Loucy (cell line): ENCODE measurements around the gene AKT1.

ENCODE experiments used
- CTCF ChIP-seq: fragments of 200-600 bp; sonication (generic); conservative IDR thresholded peaks from 2 replicates; pipeline ENCODE4 v1.5.1; 2014; ENCODE audit warnings: mild to moderate bottlenecking, antibody characterized with exemption, low read length
- EZH2phosphoT487 ChIP-seq: fragments of 200-600 bp; IDR thresholded peaks from 2 replicates; pipeline ENCODE4 v1.6.1; 2018; ENCODE audit warnings: antibody characterized with exemption, mild to moderate bottlenecking, moderate library complexity, borderline replicate concordance

- TF ChIP-seq CTCF: no peak
- TF ChIP-seq EZH2phosphoT487: no peak
Observed at GRCh38 chr14:104806625-104807465, 11.3 kb upstream of the AKT1 start.
